Ramos (cell line): ENCODE measurements around the gene FREY1.

Experiments used
- in situ Hi-C: fragments of 300-500 bp; cut with MboI; formaldehyde crosslinking; loops from one replicate; pipeline ENCODE4 v1.14.3; 2022; ENCODE audit warnings: low sequenced_read_pairs; ENCODE audit not compliant: unreplicated experiment

FREY1 gene

GRCh38 chr11:45877221-45877620 lies 29.9 kb downstream of the FREY1 start:
- in situ Hi-C loops, result no loop called here

GRCh38 chr11:45876401-45876800 lies 30.7 kb downstream of the FREY1 start:
- in situ Hi-C loops, result no loop called here

- in situ Hi-C loops, result loop anchor here (5.0 kb wide), 1 partner anchor 134 kb away; no protein-coding TSS in a partner anchor
These were observed 34.3 kb downstream of the FREY1 start for GRCh38 chr11:45872651-45873356.

GRCh38 chr11:45871638-45872037 lies 35.4 kb downstream of the FREY1 start:
- in situ Hi-C loops, result loop anchor here (5.0 kb wide), 1 partner anchor 136 kb away; no protein-coding TSS in a partner anchor

GRCh38 chr11:45870706-45871105 lies 36.4 kb downstream of the FREY1 start:
- in situ Hi-C loops, result loop anchor here (5.0 kb wide), 1 partner anchor 137 kb away; no protein-coding TSS in a partner anchor

- in situ Hi-C loops, result no loop called here
These were observed 37.5 kb downstream of the FREY1 start for GRCh38 chr11:45869551-45869950.

GRCh38 chr11:45864041-45864440 lies 43.0 kb downstream of the FREY1 start:
- in situ Hi-C loops, result no loop called here

- in situ Hi-C loops, result no loop called here
These were observed 46.1 kb downstream of the FREY1 start for GRCh38 chr11:45860764-45861510.

GRCh38 chr11:45860348-45860747 lies 46.7 kb downstream of the FREY1 start:
- in situ Hi-C loops, result no loop called here

GRCh38 chr11:45859661-45860140 lies 47.4 kb downstream of the FREY1 start:
- in situ Hi-C loops, result no loop called here

GRCh38 chr11:45858751-45859398 lies 48.2 kb downstream of the FREY1 start:
- in situ Hi-C loops, result no loop called here

GRCh38 chr11:45857961-45858474 lies 49.1 kb downstream of the FREY1 start:
- in situ Hi-C loops, result no loop called here
